Neural progenitor cell (in vitro differentiated cells): ENCODE data around the gene PRMT1.

Experiments used
- CTCF ChIP-seq: fragments of 200-600 bp; sonication (generic); IDR thresholded peaks from 2 replicates; pipeline ENCODE4 v1.5.1; 2017; ENCODE audit warnings: antibody characterized with exemption, mild to moderate bottlenecking
- EZH2 ChIP-seq: fragments of 200-600 bp; sonication (generic); IDR thresholded peaks from 2 replicates; pipeline ENCODE4 v1.6.1; 2017; ENCODE audit warnings: antibody characterized with exemption, mild to moderate bottlenecking, moderate library complexity

DNA sequence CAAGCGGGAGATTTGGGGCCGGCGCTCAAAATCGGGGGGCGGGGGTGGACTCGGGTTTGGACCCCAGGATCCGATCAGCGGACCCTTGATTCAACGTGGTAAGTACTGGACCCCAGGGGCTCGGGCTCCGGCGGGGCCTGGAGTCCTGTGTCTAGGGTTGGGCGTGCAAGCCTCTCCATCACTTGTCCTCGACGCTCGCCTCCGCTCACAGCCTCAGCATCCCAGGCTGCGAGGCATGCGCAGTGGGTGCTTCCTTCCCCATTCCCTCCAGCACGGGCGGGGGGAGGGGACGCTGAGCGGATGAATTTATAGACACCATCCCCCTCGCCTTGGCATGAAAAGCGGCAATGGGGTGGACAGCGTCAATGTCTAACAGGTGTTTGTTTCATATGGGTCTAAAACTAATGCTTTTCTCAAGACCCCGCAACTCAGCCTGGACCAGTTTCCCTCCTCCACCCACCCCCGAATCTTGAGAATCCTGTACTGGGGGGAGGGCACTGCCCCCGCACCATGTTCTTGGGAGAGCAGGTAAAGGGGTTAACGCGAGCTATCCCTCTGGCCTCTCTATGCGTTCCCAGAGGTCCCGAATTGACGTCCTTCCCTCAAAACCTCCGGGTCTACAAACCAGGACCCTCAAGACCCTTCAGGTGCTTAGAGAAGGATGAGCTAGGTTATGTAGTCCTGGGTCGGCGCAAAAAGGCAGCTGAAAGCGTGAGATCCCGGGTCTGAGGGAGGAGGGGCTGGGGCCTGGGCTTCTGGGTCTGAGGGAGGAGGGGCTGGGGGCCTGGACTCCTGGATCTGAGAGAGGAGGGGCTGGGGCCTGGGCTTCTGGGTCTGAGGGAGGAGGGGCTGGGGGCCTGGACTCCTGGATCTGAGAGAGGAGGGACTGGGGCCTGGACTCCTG lies 14.4 kb downstream of the PRMT1 start:
- TF ChIP-seq CTCF (no peak), EZH2 (no peak)
